ENCODE results near the gene STON1.

STON1 gene

DNA sequence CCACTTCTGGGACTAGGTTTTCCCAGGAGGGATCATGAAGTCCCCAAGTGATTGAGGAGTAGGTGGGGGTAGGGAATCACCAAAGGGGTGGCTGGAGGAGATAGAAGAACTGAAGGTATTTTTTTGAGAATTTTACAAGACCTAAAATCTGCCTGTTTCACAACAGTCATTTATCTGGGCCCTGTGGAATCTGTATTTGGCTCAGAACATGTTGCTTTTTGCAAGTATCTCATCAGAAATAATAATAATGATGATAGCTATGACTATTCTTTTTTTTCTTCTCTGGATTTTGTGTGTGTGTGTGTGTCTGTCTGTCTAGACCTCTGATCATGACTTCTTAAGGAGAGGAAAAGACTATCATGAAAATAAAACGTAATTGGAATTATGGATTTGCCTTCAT lies 13.9 kb downstream of the STON1 start (continued):
- TF ChIP-seq ZNF837 (tag by site-specific recombination; IDR thresholded peaks at IDR 0.05) (no peak), ZBTB21 (tag by site-specific recombination; IDR thresholded peaks at IDR 0.05) (no peak), ZNF768 (tag by site-specific recombination; IDR thresholded peaks at IDR 0.05) (no peak)

- H3K4me3 ChIP-seq (ENCODE audit: low read depth, low read length), result no peak overlapping the region
- H3K36me3 ChIP-seq (ENCODE audit: control insufficient read depth in 2 of 2, insufficient read depth in 1 of 2, low read length in 2 of 2), result no peaks in the 10 kb centered on the region; a peak in 1 of 3 replicates
- ChIA-PET POLR2A (no interaction called here), CTCF (interaction anchor here (1.6 kb wide), 1 partner anchor 15 kb away, joined by 3 read pairs; no protein-coding TSS in a partner anchor)
- TF ChIP-seq CTCF (tag by site-specific recombination; IDR thresholded peaks at IDR 0.05) (no peak), PATZ1 (tag by site-specific recombination; IDR thresholded peaks at IDR 0.05) (no peak), ZNF174 (tag by site-specific recombination; IDR thresholded peaks at IDR 0.05) (no peak), GLIS2 (tag by site-specific recombination; IDR thresholded peaks at IDR 0.05) (no peak), ZNF560 (tag by site-specific recombination; IDR thresholded peaks at IDR 0.05; ENCODE audit: borderline replicate concordance) (no peak), ZNF157 (tag by site-specific recombination; IDR thresholded peaks at IDR 0.05) (no peak), ATF2 (tag by site-specific recombination; IDR thresholded peaks at IDR 0.05; ENCODE audit: low read depth) (no peak), ZNF580 (tag by site-specific recombination; IDR thresholded peaks at IDR 0.05) (no peak), HOXC10 (CRISPR knock-in tag; IDR thresholded peaks at IDR 0.05) (no peak), ZBTB17 (tag by site-specific recombination; IDR thresholded peaks at IDR 0.05) (no peak), ZBTB49 (tag by site-specific recombination; IDR thresholded peaks at IDR 0.05; ENCODE audit: low read depth) (no peak), ZNF664 (tag by site-specific recombination; IDR thresholded peaks at IDR 0.05) (no peak), ZNF391 (tag by site-specific recombination; IDR thresholded peaks at IDR 0.05; ENCODE audit: borderline replicate concordance, low read depth) (no peak)
- TF ChIP-seq, protein P1, sequence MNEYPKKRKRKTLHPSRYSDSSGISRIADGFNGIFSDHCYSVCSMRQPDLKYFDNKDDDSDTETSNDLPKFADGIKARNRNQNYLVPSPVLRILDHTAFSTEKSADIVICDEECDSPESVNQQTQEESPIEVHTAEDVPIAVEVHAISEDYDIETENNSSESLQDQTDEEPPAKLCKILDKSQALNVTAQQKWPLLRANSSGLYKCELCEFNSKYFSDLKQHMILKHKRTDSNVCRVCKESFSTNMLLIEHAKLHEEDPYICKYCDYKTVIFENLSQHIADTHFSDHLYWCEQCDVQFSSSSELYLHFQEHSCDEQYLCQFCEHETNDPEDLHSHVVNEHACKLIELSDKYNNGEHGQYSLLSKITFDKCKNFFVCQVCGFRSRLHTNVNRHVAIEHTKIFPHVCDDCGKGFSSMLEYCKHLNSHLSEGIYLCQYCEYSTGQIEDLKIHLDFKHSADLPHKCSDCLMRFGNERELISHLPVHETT (tag by site-specific recombination; IDR thresholded peaks at IDR 0.05), result no peak
- no peak overlapping the region for H3K27ac ChIP-seq (ENCODE audit: extremely low read depth, low read depth, low read length)
- H3K4me1 ChIP-seq (ENCODE audit: control insufficient read depth, insufficient read depth, low read length), result no peaks in the 10 kb centered on the region
- no peaks in the 10 kb centered on the region for H3K9me3 ChIP-seq (ENCODE audit: control insufficient read depth, insufficient read depth, low read depth, low read length)
Measured at GRCh38 chr2:48545244-48545643, 15.3 kb downstream of the STON1 start.

Measured in HEK293 (cell line).